IMR-90 (cell line): Measurements from ENCODE around the gene MBOAT1. TPM values are rescaled to one million over a fixed set of nuclear protein-coding genes. Genes with fewer than 3 reads are reported as not detected.

ENCODE experiments used
- ATAC-seq: fragments of 200-7000 bp; cut with Tn5 transposase; 2 replicates; pipeline ENCODE4 v1.9.1; 2020; ENCODE audit warnings: low read depth, mild to moderate bottlenecking, moderate library complexity
- BruUV-seq: library from RNA; stranded (reverse); fragments of 400-500 nt; replicated peaks from 2 replicates; lab custom pipeline; 2021; lab: Mats Ljungman, UMichigan
- CTCF ChIA-PET: fragments of 300-600 bp; formaldehyde crosslinking; extraction: SDS; loops from one replicate; lab custom pipeline; 2021; ENCODE audit warnings: antibody characterized with exemption; lab: Yijun Ruan, JAX
- POLR2A ChIA-PET: fragments of 300-600 bp; sonication (Branson Sonifier 250); formaldehyde crosslinking; loops from one replicate; lab custom pipeline; 2022; ENCODE audit warnings: antibody characterized with exemption; ENCODE audit not compliant: unreplicated experiment; lab: Charles Lee
- DNase-seq: peaks from one replicate; pipeline ENCODE4 v3.0.0; 2013
- H2AFZ ChIP-seq: replicated peaks from 2 replicates; pipeline ENCODE3; 2013; ENCODE audit warnings: low read length, mild to moderate bottlenecking; ENCODE audit not compliant: poor library complexity
- H2AK5ac ChIP-seq: 2 replicates; pipeline ENCODE4 v1.6.1; 2013; ENCODE audit warnings: low read depth, low read length, inconsistent platforms
- H2AK9ac ChIP-seq: replicated peaks from 2 replicates; pipeline ENCODE3; 2013; ENCODE audit warnings: mild to moderate bottlenecking, low read depth, low read length, moderate library complexity; ENCODE audit not compliant: poor library complexity
- H2BK120ac ChIP-seq: 2 replicates; pipeline ENCODE4 v1.6.1; 2013; ENCODE audit warnings: low read depth, low read length, inconsistent platforms
- H2BK15ac ChIP-seq: 3 replicates; pipeline ENCODE4 v1.6.1; 2013; ENCODE audit warnings: low read depth, low read length, inconsistent platforms
- H2BK20ac ChIP-seq: 2 replicates; pipeline ENCODE4 v1.6.1; 2013; ENCODE audit warnings: low read depth, mild to moderate bottlenecking, inconsistent platforms, low read length, moderate library complexity
- H2BK5ac ChIP-seq: 2 replicates; pipeline ENCODE4 v1.6.1; 2013; ENCODE audit warnings: mild to moderate bottlenecking, low read depth, low read length, inconsistent platforms; ENCODE audit not compliant: poor library complexity, severe bottlenecking
- H3K14ac ChIP-seq: replicated peaks from 2 replicates; pipeline ENCODE4 v1.6.1; 2013; ENCODE audit warnings: low read depth, low read length, inconsistent platforms
- H3K18ac ChIP-seq: 2 replicates; pipeline ENCODE4 v1.6.1; 2013; ENCODE audit warnings: low read depth, low read length, control low read depth
- H3K23ac ChIP-seq: 2 replicates; pipeline ENCODE4 v1.6.1; 2013; ENCODE audit warnings: low read depth, low read length, inconsistent platforms
- H3K27ac ChIP-seq: 2 replicates; pipeline ENCODE4 v1.5.1; 2013; ENCODE audit warnings: mild to moderate bottlenecking, control low read depth, low read length; ENCODE audit not compliant: insufficient read depth
- H3K27me3 ChIP-seq: 2 replicates; pipeline ENCODE4 v1.6.1; 2013; ENCODE audit warnings: low read length; ENCODE audit not compliant: control insufficient read depth, insufficient read depth
- H3K36me3 ChIP-seq: 2 replicates; pipeline ENCODE4 v1.6.1; 2013; ENCODE audit warnings: low read length, mixed read lengths; ENCODE audit not compliant: control insufficient read depth, insufficient read depth
- H3K4ac ChIP-seq: 2 replicates; pipeline ENCODE4 v1.6.1; 2013; ENCODE audit warnings: low read depth, low read length, inconsistent platforms
- H3K4me1 ChIP-seq: 2 replicates; pipeline ENCODE4 v1.6.1; 2013; ENCODE audit warnings: low read length, mixed read lengths; ENCODE audit not compliant: control insufficient read depth, insufficient read depth
- H3K4me2 ChIP-seq: 2 replicates; pipeline ENCODE4 v1.6.1; 2013; ENCODE audit warnings: low read depth, mild to moderate bottlenecking, control low read depth, low read length, moderate library complexity
- H3K4me3 ChIP-seq: 2 replicates; pipeline ENCODE4 v1.5.1; 2013; ENCODE audit warnings: low read depth, mild to moderate bottlenecking, control low read depth, low read length, moderate library complexity; ENCODE audit not compliant: insufficient read depth
- H3K56ac ChIP-seq: 2 replicates; pipeline ENCODE4 v1.6.1; 2013; ENCODE audit warnings: low read length, inconsistent platforms; ENCODE audit not compliant: insufficient read depth; ENCODE audit errors: extremely low read depth
- H3K79me1 ChIP-seq, 2 experiments: 2 replicates each; pipeline ENCODE4 v1.6.1; 2013; ENCODE audit warnings: low read length in 2 of 2, inconsistent platforms in 1 of 2, low read depth in 1 of 2
- H3K9ac ChIP-seq: 2 replicates; pipeline ENCODE4 v1.6.1; 2013; ENCODE audit warnings: low read depth, low read length, control low read depth
- H3K9me1 ChIP-seq: 2 replicates; pipeline ENCODE4 v1.6.1; 2013; ENCODE audit warnings: low read length, inconsistent platforms; ENCODE audit not compliant: insufficient read depth
- H3K9me3 ChIP-seq: 2 replicates; pipeline ENCODE4 v1.6.1; 2013; ENCODE audit warnings: low read length; ENCODE audit not compliant: control insufficient read depth, insufficient read depth
- H4K20me1 ChIP-seq: 2 replicates; pipeline ENCODE4 v1.6.1; 2013; ENCODE audit warnings: low read length, inconsistent platforms; ENCODE audit not compliant: insufficient read depth
- H4K5ac ChIP-seq: 2 replicates; pipeline ENCODE4 v1.6.1; 2013; ENCODE audit warnings: mild to moderate bottlenecking, low read depth, low read length, control low read depth
- H4K8ac ChIP-seq, 2 experiments: 2 replicates each; pipeline ENCODE4 v1.6.1; 2013; ENCODE audit warnings: low read depth in 2 of 2, low read length in 2 of 2, control low read depth in 1 of 2, inconsistent platforms in 1 of 2
- H4K91ac ChIP-seq: 2 replicates; pipeline ENCODE4 v1.6.1; 2013; ENCODE audit warnings: low read depth, low read length, inconsistent platforms; ENCODE audit not compliant: insufficient read depth
- BHLHE40 ChIP-seq: fragments of 150-350 bp; IDR thresholded peaks from 2 replicates; pipeline ENCODE4 v1.6.1; 2016; ENCODE audit warnings: mild to moderate bottlenecking, low read depth, low read length
- FOS ChIP-seq: fragments of 150-350 bp; IDR thresholded peaks from 2 replicates; pipeline ENCODE4 v1.6.1; 2016; ENCODE audit warnings: low read depth, low read length
- MAFK ChIP-seq: IDR thresholded peaks from 2 replicates; pipeline ENCODE4 v1.6.1; 2012; ENCODE audit warnings: low read depth, low read length, improper control_type of control experiment
- MAZ ChIP-seq: IDR thresholded peaks from 2 replicates; pipeline ENCODE4 v1.6.1; 2012; ENCODE audit warnings: low read depth, mild to moderate bottlenecking, low read length, improper control_type of control experiment, moderate library complexity, borderline replicate concordance
- MXI1 ChIP-seq: IDR thresholded peaks from 2 replicates; pipeline ENCODE4 v1.6.1; 2012; ENCODE audit warnings: low read depth, mild to moderate bottlenecking, low read length, moderate library complexity, borderline replicate concordance
- NFE2L2 ChIP-seq: fragments of 150-350 bp; IDR thresholded peaks from 2 replicates; pipeline ENCODE4 v1.6.1; 2016; ENCODE audit warnings: low read depth, mild to moderate bottlenecking, low read length
- RCOR1 ChIP-seq: IDR thresholded peaks from 2 replicates; pipeline ENCODE4 v1.6.1; 2012; ENCODE audit warnings: mild to moderate bottlenecking, low read length, improper control_type of control experiment; ENCODE audit not compliant: insufficient replicate concordance
- RFX5 ChIP-seq: IDR thresholded peaks from 2 replicates; pipeline ENCODE4 v1.8.0; 2012; ENCODE audit warnings: low read depth, mild to moderate bottlenecking, low read length, moderate library complexity
- SMC3 ChIP-seq: fragments of 150-350 bp; IDR thresholded peaks from 2 replicates; pipeline ENCODE4 v1.6.1; 2016; ENCODE audit warnings: low read depth, mild to moderate bottlenecking, antibody characterized with exemption, low read length, moderate library complexity
- WGBS, 2 experiments: methylation state at CpG; one replicate each; pipeline versions ENCODE4 v1.1.5 to v1.1.7; 2013; ENCODE audit warnings: missing lambda C conversion rate in 2 of 2; ENCODE audit not compliant: insufficient read length in 1 of 2; ENCODE audit errors: extremely low coverage in 2 of 2; 5-methylcytosine and 5-hydroxymethylcytosine counted together
- dilution Hi-C: fragments of 300-500 bp; cut with HindIII; formaldehyde crosslinking; loops from one replicate; pipeline ENCODE4 v1.14.3; 2018; ENCODE audit warnings: low sequenced_read_pairs; ENCODE audit not compliant: unreplicated experiment
- in situ Hi-C: fragments of 300-500 bp; cut with MboI; formaldehyde crosslinking; loops from 3 replicates; pipeline ENCODE4 v1.14.3; 2019; ENCODE audit warnings: low sequenced_read_pairs, inconsistent platforms, mixed read lengths
- intact Hi-C: fragments of 100-400 bp; cut with micrococcal nuclease; formaldehyde crosslinking; loops from 2 replicates; pipeline ENCODE4 v1.10.0; 2022
- polyA plus RNA-seq, 3 experiments: library from polyadenylated mRNA; depleted of rRNA; stranded (reverse); fragments of >200 nt; gene quantifications; 2 replicates each; pipeline ENCODE4 v1.2.3, GENCODE V29; 2012; ENCODE audit warnings: low replicate concordance in 1 of 3
- total RNA-seq: library from RNA; depleted of rRNA; stranded (reverse); fragments of >200 nt; gene quantifications from 2 replicates; pipeline ENCODE4 v1.2.3, GENCODE V29; 2012
- TF ChIP-seq, protein P1 (sequence below): fragments of 150-350 bp; IDR thresholded peaks from 2 replicates; pipeline ENCODE4 v1.6.1; 2016; ENCODE audit warnings: low read depth, mild to moderate bottlenecking, low read length, moderate library complexity, borderline replicate concordance

MBOAT1 gene
- total and polyA plus RNA-seq, 2 of the 4 experiments (the other 2 are of a cell fraction): 1.6 to 4.7 TPM

DNA sequence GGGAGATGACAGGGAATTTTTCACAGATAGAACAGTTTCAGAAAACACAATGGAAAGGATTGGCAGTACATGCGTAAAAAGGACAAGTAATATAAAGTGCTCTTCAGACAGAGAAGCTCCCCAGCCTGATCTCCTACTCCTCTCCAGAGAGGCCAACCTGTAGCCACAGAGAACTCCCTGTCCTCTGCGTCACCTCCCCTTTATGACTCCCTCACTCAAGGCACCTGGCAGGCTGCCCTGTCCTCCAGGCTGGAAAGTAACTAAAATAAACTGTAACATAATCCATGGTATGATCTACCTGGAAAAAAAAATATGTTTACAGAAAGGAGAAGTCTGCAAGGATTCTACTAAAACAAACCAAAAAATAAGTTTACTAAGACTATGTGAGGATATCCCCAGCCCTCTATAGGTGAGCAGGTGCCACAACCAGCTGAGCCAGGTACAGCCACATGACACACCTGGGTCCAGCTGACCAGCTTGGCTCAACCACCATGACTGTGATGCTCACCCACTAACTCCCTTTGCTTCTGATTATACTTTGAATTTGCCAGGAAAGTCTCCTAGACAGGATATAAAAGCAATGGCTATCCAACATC lies 29.2 kb downstream of the MBOAT1 start:
- intact Hi-C loops: no loop called here
- Histone ChIP-seq H4K8ac (no peak overlapping the region), H3K27me3 (no peaks in the 10 kb centered on the region), H3K36me3 (no peaks in the 10 kb centered on the region), H2BK15ac (no peak overlapping the region), H2BK5ac (no peak overlapping the region), H4K5ac (no peak overlapping the region), H3K27ac (no peak overlapping the region), H3K4me3 (no peak overlapping the region), H2BK120ac (no peak overlapping the region), H3K23ac (no peak overlapping the region), H3K14ac (no peak overlapping the region), H3K79me1 (no peaks in the 10 kb centered on the region; a peak in 2 of 4 replicates), H3K4me1 (no peaks in the 10 kb centered on the region), H3K18ac (no peak overlapping the region), H4K20me1 (no peaks in the 10 kb centered on the region), H2AK9ac (no peak overlapping the region), H2BK20ac (no peak overlapping the region), H3K9ac (no peak overlapping the region), H3K4me2 (no peak overlapping the region), H3K4ac (no peak overlapping the region), H3K9me1 (peaks cover 7% of the 10 kb centered on the region), H2AFZ (no peak overlapping the region), H4K91ac (no peak overlapping the region), H2AK5ac (no peak overlapping the region), H3K56ac (no peak overlapping the region), H3K9me3 (no peaks in the 10 kb centered on the region)
- POLR2A ChIA-PET: interaction anchor here (0.7 kb wide), 1 partner anchor 41 kb away, joined by 3 read pairs; no protein-coding TSS in a partner anchor
- TF ChIP-seq MAZ (no peak), MXI1 (no peak), RCOR1 (no peak), BHLHE40 (no peak), NFE2L2 (no peak), FOS (no peak), SMC3 (no peak), MAFK (no peak), RFX5 (no peak)
- TF ChIP-seq, protein P1, sequence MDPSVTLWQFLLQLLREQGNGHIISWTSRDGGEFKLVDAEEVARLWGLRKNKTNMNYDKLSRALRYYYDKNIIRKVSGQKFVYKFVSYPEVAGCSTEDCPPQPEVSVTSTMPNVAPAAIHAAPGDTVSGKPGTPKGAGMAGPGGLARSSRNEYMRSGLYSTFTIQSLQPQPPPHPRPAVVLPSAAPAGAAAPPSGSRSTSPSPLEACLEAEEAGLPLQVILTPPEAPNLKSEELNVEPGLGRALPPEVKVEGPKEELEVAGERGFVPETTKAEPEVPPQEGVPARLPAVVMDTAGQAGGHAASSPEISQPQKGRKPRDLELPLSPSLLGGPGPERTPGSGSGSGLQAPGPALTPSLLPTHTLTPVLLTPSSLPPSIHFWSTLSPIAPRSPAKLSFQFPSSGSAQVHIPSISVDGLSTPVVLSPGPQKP: no peak
- CTCF ChIA-PET: no interaction called here
- BruUV-seq: no TSS peak
- dilution Hi-C loops: no loop called here
- ATAC-seq: no peak
- WGBS, 2 experiments: no CpG with 5 or more reads among the region's 2 CpGs
- peak; percentile 18 for DNase-seq
- in situ Hi-C loops: no loop called here
